ENCODE results near the gene EFCAB7.

GRCh38 chr1:63547621-63548294 is 24.4 kb downstream of the EFCAB7 start:
- no peak for TF ChIP-seq CTCF (IDR thresholded peaks at IDR 0.05)
- peak in 1 of 3 donors; percentile 10 for TF ChIP-seq POLR2AphosphoS5 (IDR thresholded peaks at IDR 0.05)

Data from breast epithelium (tissue), 3 donors.